ENCODE results near the gene C3orf70. TPM values are rescaled to one million over a fixed set of nuclear protein-coding genes. Genes with fewer than 3 reads are reported as not detected.

The C3orf70 gene
- total and polyA plus RNA-seq, 2 of the 8 experiments (the other 6 are each of a cell fraction or from before 2014, with no cell fraction given): 1.7 to 2.0 TPM

DNA sequence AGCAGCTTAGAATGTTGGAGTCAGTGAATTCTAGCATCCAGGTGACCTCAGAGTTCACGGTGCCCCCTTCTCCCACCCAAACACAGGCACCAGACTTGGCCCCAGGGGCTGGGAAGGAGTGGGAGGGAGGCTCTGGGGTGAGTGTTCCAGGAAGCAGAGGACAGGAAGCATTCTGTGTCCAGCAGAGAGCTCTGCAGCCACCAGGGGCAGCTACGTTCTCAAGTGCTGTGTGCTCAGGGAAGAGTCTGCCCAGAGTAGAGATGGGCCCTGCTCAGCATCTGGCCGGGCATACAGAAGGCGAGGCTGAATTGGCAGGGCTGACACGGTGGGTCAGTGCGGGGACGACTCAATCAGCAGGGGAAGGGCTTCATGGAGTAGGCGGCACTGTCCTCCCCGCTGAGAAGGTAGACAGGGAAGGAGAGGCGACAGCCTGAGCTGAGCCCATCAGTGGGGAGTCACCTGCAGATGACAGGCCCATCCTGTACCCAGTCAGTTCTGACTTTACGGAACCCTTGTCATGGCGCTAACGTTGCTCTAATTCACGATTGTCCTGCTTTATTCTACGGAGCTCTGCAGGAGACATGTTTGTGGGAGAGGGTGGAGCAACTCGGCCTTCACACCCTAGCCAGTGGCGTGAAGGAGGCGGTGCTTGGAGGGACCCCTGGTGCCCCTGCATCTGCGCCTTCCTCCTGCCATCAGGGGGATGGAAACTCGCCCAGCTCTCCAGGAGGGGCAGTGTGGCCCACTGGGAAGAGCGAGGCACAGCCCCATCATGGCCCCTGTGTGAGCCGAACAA is 82.2 kb downstream of the C3orf70 start:
- Histone ChIP-seq H4K8ac (ENCODE audit: extremely low read depth, insufficient read depth, low read length) (peak overlapping the region; percentile 38; the same call in 1 of the 2 replicates), H3K23ac (ENCODE audit: insufficient read length) (no peak overlapping the region)
- no peak for FAIRE-seq

More for the DNA sequence above, 82.2 kb downstream of the C3orf70 start:
- Histone ChIP-seq H2BK20ac (ENCODE audit: low read length) (no peak overlapping the region), H3K79me1 (ENCODE audit: low read depth, low read length) (no peaks in the 10 kb centered on the region), H4K20me1 (replicated peaks in 1 of 2; ENCODE audit: control insufficient read depth in 1 of 2, insufficient read depth in 2 of 2, low read length in 2 of 2) (no peaks in the 10 kb centered on the region), H3K23me2 (ENCODE audit: low read depth, low read length) (no peaks in the 10 kb centered on the region), H3K9me3 (ENCODE audit: insufficient read depth in 2 of 2, low read depth in 1 of 2, low read length in 1 of 2) (no peaks in the 10 kb centered on the region), H2BK5ac (ENCODE audit: low read depth, low read length) (0 out of 2 replicates have a peak overlapping the region, but pooled peaks have one; percentile 22), H3K4me1 (replicated peaks in 1 of 4; ENCODE audit: control insufficient read depth in 3 of 4, insufficient read depth in 4 of 4, low read length in 3 of 4) (peaks cover 0 to 12% (median 6%) of the 10 kb centered on the region in 4 experiments; a peak in 6 of 7 replicates), H3K9ac (replicated peaks in 1 of 4; ENCODE audit: extremely low read depth in 1 of 4, low read depth in 3 of 4, low read length in 3 of 4) (no peak overlapping the region), H3K56ac (replicated peaks; ENCODE audit: insufficient read length, low read depth, low read length) (no peak overlapping the region), H4K5ac (ENCODE audit: insufficient read length, low read depth, low read length) (no peak overlapping the region), H2AFZ (ENCODE audit: low read length) (0 out of 2 replicates have a peak overlapping the region, but pooled peaks have one; percentile 9), H3K4me2 (ENCODE audit: insufficient read depth in 1 of 2, low read depth in 2 of 2, low read length in 2 of 2) (no peak overlapping the region), H4K91ac (replicated peaks; ENCODE audit: insufficient read length, low read length) (peak overlapping the region; percentile 20), H3K27ac (ENCODE audit: low read depth, low read length) (no peak overlapping the region), H2BK12ac (ENCODE audit: low read depth, low read length) (peak overlapping the region; percentile 71; the same call in 1 of the 2 replicates), H2AK5ac (ENCODE audit: low read depth, low read length) (no peak overlapping the region), H3K18ac (ENCODE audit: extremely low read depth, low read length) (peak overlapping the region; percentile 60; the same call in 1 of the 2 replicates), H3K79me2 (ENCODE audit: control insufficient read depth in 1 of 2, insufficient read depth in 2 of 2, low read length in 2 of 2) (no peaks in the 10 kb centered on the region), H3K27me3 (replicated peaks in 1 of 4; ENCODE audit: control insufficient read depth in 3 of 4, extremely low read depth in 1 of 4, insufficient read depth in 3 of 4, low read length in 3 of 4) (no peaks in the 10 kb centered on the region), H2BK120ac (replicated peaks; ENCODE audit: low read depth, low read length) (no peak overlapping the region), H3K4ac (replicated peaks; ENCODE audit: insufficient read length, low read depth, low read length) (no peak overlapping the region), H3K4me3 (ENCODE audit: extremely low read depth in 1 of 4, insufficient read depth in 2 of 4, low read depth in 3 of 4, low read length in 4 of 4) (no peak overlapping the region), H3K36me3 (ENCODE audit: control insufficient read depth in 2 of 4, insufficient read depth in 4 of 4, low read length in 3 of 4) (no peaks in the 10 kb centered on the region), H3K14ac (ENCODE audit: insufficient read length) (no peak overlapping the region), H2BK15ac (ENCODE audit: low read length) (no peak overlapping the region; the same call in 1 of the 2 replicates)
- peak in 1 of 2 experiments; percentile 64 for DNase-seq (ENCODE audit: low read depth in 1 of 2, low spot score in 2 of 2)
- 82% methylated on average over 22 of the region's 22 CpGs; no CpG with 5 or more reads in 1 of the 2 experiments for WGBS, 2 experiments (ENCODE audit: extremely low coverage in 1 of 2, insufficient coverage in 1 of 2, insufficient read length in 1 of 2, insufficient replicate concordance in 2 of 2, low coverage in 1 of 2, low lambda C conversion rate in 2 of 2, missing lambda C conversion rate in 1 of 2)
- ChIA-PET CTCF (ENCODE audit: partially characterized antibody) (interaction anchor here (0.6 to 10.4 kb wide), 39 partner anchors 8 to 254 kb away, joined by 3 to 97 read pairs (median 5); partner anchors contain the start of gene C3orf70), POLR2A (ENCODE audit: partially characterized antibody) (interaction anchor here (0.6 to 1.0 kb wide), 3 partner anchors 25 to 105 kb away, joined by 3 read pairs; no protein-coding TSS in a partner anchor)
- TF ChIP-seq, protein P1, sequence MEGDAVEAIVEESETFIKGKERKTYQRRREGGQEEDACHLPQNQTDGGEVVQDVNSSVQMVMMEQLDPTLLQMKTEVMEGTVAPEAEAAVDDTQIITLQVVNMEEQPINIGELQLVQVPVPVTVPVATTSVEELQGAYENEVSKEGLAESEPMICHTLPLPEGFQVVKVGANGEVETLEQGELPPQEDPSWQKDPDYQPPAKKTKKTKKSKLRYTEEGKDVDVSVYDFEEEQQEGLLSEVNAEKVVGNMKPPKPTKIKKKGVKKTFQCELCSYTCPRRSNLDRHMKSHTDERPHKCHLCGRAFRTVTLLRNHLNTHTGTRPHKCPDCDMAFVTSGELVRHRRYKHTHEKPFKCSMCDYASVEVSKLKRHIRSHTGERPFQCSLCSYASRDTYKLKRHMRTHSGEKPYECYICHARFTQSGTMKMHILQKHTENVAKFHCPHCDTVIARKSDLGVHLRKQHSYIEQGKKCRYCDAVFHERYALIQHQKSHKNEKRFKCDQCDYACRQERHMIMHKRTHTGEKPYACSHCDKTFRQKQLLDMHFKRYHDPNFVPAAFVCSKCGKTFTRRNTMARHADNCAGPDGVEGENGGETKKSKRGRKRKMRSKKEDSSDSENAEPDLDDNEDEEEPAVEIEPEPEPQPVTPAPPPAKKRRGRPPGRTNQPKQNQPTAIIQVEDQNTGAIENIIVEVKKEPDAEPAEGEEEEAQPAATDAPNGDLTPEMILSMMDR (IDR thresholded peaks at IDR 0.05; ENCODE audit: control extremely low read depth in 1 of 3, insufficient read depth in 1 of 3, low read depth in 1 of 3, low read length in 3 of 3): peak; percentile 67 to 80 (median 75)
- no peak for TF ChIP-seq NANOG (IDR thresholded peaks at IDR 0.05; ENCODE audit: insufficient read depth, low read depth, low read length, poor library complexity, severe bottlenecking)
- peak; percentile 59 to 70 for TF ChIP-seq RAD21 (IDR thresholded peaks at IDR 0.05 in 1 of 2, conservative IDR thresholded peaks at IDR 0.05 in 1 of 2; ENCODE audit: low read depth in 2 of 2, low read length in 2 of 2)
